A549 (cell line): ENCODE measurements around the gene LYPD8.

Source experiments
- BHLHE40 ChIP-seq: IDR thresholded peaks from 2 replicates; pipeline ENCODE4 v1.6.1; 2012; ENCODE audit warnings: low read depth, low read length, inconsistent platforms
- FOSL2 ChIP-seq, 2 experiments: fragments of 450-650 bp in 1 of 2; fragments of >200 bp in 1 of 2; sonication (Bioruptor Twin) in 1 of 2; formaldehyde crosslinking; IDR thresholded peaks; 2 replicates each; pipeline versions ENCODE4 v1.5.0 to v1.6.1; 2016 to 2020; ENCODE audit warnings: mild to moderate bottlenecking in 1 of 2, moderate library complexity in 1 of 2
- MYC ChIP-seq: IDR thresholded peaks from 2 replicates; pipeline ENCODE4 v1.6.1; 2012; ENCODE audit warnings: mild to moderate bottlenecking, inconsistent platforms, low read length, improper control_type of control experiment, borderline replicate concordance
- RAD21 ChIP-seq, 2 experiments: fragments of >200 bp in 1 of 2; sonication (Bioruptor Twin) in 1 of 2; formaldehyde crosslinking in 1 of 2; IDR thresholded peaks in 1 of 2; conservative IDR thresholded peaks in 1 of 2; 2 replicates in 1 of 2; 3 replicates in 1 of 2; pipeline ENCODE4 v1.6.1; 2012 to 2018; ENCODE audit warnings: inconsistent platforms in 1 of 2
- RFX5 ChIP-seq: fragments of 450-650 bp; IDR thresholded peaks from 2 replicates; pipeline ENCODE4 v1.7.1; 2014; ENCODE audit warnings: antibody characterized with exemption, mild to moderate bottlenecking, moderate library complexity
- RNF2 ChIP-seq: fragments of 200-600 bp; sonication (generic); IDR thresholded peaks from 2 replicates; pipeline ENCODE4 v1.6.1; 2016; ENCODE audit warnings: low read depth, mild to moderate bottlenecking, antibody characterized with exemption, moderate library complexity, borderline replicate concordance
- ZC3H11A ChIP-seq: fragments of 450-650 bp; IDR thresholded peaks from 2 replicates; pipeline ENCODE4 v1.6.1; 2014; ENCODE audit warnings: antibody characterized with exemption, mild to moderate bottlenecking
- TF ChIP-seq, protein P1 (sequence below): fragments of >200 bp; sonication (Bioruptor Twin); formaldehyde crosslinking; IDR thresholded peaks from 3 replicates; pipeline ENCODE4 v1.5.1; 2016

GRCh38 chr1:248699099-248699498 is 56.5 kb downstream of the LYPD8 start:
- TF ChIP-seq MYC (no peak), RNF2 (no peak), RFX5 (no peak), RAD21 (conservative IDR thresholded peaks at IDR 0.05 in 1 of 2, IDR thresholded peaks at IDR 0.05 in 1 of 2) (no peak), FOSL2 (IDR thresholded peaks at IDR 0.05) (no peak), FOSL2 (CRISPR knock-in tag; IDR thresholded peaks at IDR 0.05) (no peak), ZC3H11A (no peak), BHLHE40 (no peak)
- TF ChIP-seq, protein P1, sequence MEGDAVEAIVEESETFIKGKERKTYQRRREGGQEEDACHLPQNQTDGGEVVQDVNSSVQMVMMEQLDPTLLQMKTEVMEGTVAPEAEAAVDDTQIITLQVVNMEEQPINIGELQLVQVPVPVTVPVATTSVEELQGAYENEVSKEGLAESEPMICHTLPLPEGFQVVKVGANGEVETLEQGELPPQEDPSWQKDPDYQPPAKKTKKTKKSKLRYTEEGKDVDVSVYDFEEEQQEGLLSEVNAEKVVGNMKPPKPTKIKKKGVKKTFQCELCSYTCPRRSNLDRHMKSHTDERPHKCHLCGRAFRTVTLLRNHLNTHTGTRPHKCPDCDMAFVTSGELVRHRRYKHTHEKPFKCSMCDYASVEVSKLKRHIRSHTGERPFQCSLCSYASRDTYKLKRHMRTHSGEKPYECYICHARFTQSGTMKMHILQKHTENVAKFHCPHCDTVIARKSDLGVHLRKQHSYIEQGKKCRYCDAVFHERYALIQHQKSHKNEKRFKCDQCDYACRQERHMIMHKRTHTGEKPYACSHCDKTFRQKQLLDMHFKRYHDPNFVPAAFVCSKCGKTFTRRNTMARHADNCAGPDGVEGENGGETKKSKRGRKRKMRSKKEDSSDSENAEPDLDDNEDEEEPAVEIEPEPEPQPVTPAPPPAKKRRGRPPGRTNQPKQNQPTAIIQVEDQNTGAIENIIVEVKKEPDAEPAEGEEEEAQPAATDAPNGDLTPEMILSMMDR = no peak
